A673 (cell line): ENCODE results near the gene CEP126. TPM values are rescaled to one million over a fixed set of nuclear protein-coding genes. Genes with fewer than 3 reads are reported as not detected.

Experiments used
- BruUV-seq: library from RNA; stranded (reverse); fragments of 400-500 nt; replicated peaks from 2 replicates; lab custom pipeline; 2021; lab: Mats Ljungman, UMichigan
- CTCF ChIA-PET: fragments of 300-600 bp; sonication (Branson Sonifier 250); formaldehyde crosslinking; loops from one replicate; lab custom pipeline; 2022; ENCODE audit warnings: antibody characterized with exemption; lab: Charles Lee
- POLR2A ChIA-PET: fragments of 300-600 bp; sonication (Branson Sonifier 250); formaldehyde crosslinking; loops from one replicate; lab custom pipeline; 2022; ENCODE audit warnings: antibody characterized with exemption; ENCODE audit not compliant: low non-redundant PET; lab: Charles Lee
- DNase-seq: peaks from one replicate; pipeline ENCODE4 v3.0.0-alpha.2; 2015; ENCODE audit warnings: low spot score
- H3K27ac ChIP-seq: fragments of 200-600 bp; sonication (generic); 2 replicates; pipeline ENCODE4 v1.5.1; 2016; ENCODE audit warnings: mixed run types, low read depth, mild to moderate bottlenecking, mixed read lengths, antibody characterized with exemption, low read length; ENCODE audit not compliant: poor library complexity, severe bottlenecking
- H3K27me3 ChIP-seq: fragments of 200-600 bp; sonication (generic); replicated peaks from 2 replicates; pipeline ENCODE4 v1.6.1; 2017; ENCODE audit warnings: mixed run types, low read depth, mild to moderate bottlenecking, mixed read lengths, antibody characterized with exemption, low read length; ENCODE audit not compliant: insufficient read depth, poor library complexity
- H3K36me3 ChIP-seq: fragments of 200-600 bp; sonication (generic); 2 replicates; pipeline ENCODE4 v1.6.1; 2016; ENCODE audit warnings: mixed run types, mild to moderate bottlenecking, mixed read lengths, antibody characterized with exemption, low read length; ENCODE audit not compliant: insufficient read depth, poor library complexity, severe bottlenecking
- H3K4me1 ChIP-seq: fragments of 200-600 bp; sonication (generic); 2 replicates; pipeline ENCODE4 v1.6.1; 2017; ENCODE audit warnings: mixed run types, mild to moderate bottlenecking, mixed read lengths, antibody characterized with exemption, low read length; ENCODE audit not compliant: insufficient read depth, poor library complexity, severe bottlenecking
- H3K4me3 ChIP-seq: fragments of 200-600 bp; sonication (generic); 2 replicates; pipeline ENCODE4 v1.5.1; 2016; ENCODE audit warnings: low read depth, mixed run types, mild to moderate bottlenecking, mixed read lengths, low read length; ENCODE audit not compliant: poor library complexity, severe bottlenecking
- H3K9me3 ChIP-seq: fragments of 200-600 bp; sonication (generic); 2 replicates; pipeline ENCODE4 v1.6.1; 2016; ENCODE audit warnings: mixed run types, low read depth, mild to moderate bottlenecking, mixed read lengths, antibody characterized with exemption, low read length; ENCODE audit not compliant: poor library complexity, severe bottlenecking
- EZH2 ChIP-seq: fragments of 200-600 bp; sonication (generic); IDR thresholded peaks from 2 replicates; pipeline ENCODE4 v1.6.1; 2017; ENCODE audit warnings: borderline replicate concordance, low read depth, mild to moderate bottlenecking, mixed read lengths, antibody characterized with exemption, low read length; ENCODE audit not compliant: poor library complexity, severe bottlenecking
- intact Hi-C: fragments of 100-400 bp; cut with micrococcal nuclease; formaldehyde crosslinking; loops from one replicate; pipeline ENCODE4 v1.10.0; 2022; ENCODE audit not compliant: unreplicated experiment
- total RNA-seq: library from RNA; stranded (reverse); gene quantifications from 2 replicates; pipeline ENCODE4 v1.2.3, GENCODE V29; 2021
- TF ChIP-seq, protein P1 (sequence below): fragments of 300-800, 200-600 bp; sonication (generic); conservative IDR thresholded peaks from 2 replicates; pipeline ENCODE4 v1.5.1; 2017; ENCODE audit warnings: low read depth, mild to moderate bottlenecking, antibody characterized with exemption, low read length, moderate library complexity, mixed read lengths

Gene CEP126
- total RNA-seq, 1 experiment from 2014 or later, result 2.3 TPM

GRCh38 chr11:101920992-101921391 is 6.2 kb downstream of the CEP126 start:
- BruUV-seq, result no TSS peak
- ChIA-PET POLR2A (no interaction called here), CTCF (interaction anchor here (0.6 kb wide), 1 partner anchor 58 kb away, joined by 5 read pairs; no protein-coding TSS in a partner anchor)
- H3K9me3 ChIP-seq, result no peaks in the 10 kb centered on the region
- no peak for DNase-seq
- H3K27ac ChIP-seq, result no peak overlapping the region
- no peak overlapping the region for H3K4me3 ChIP-seq
- H3K4me1 ChIP-seq, result peaks cover 5% of the 10 kb centered on the region
- no peaks in the 10 kb centered on the region for H3K27me3 ChIP-seq
- H3K36me3 ChIP-seq, result no peaks in the 10 kb centered on the region
- TF ChIP-seq, protein P1, sequence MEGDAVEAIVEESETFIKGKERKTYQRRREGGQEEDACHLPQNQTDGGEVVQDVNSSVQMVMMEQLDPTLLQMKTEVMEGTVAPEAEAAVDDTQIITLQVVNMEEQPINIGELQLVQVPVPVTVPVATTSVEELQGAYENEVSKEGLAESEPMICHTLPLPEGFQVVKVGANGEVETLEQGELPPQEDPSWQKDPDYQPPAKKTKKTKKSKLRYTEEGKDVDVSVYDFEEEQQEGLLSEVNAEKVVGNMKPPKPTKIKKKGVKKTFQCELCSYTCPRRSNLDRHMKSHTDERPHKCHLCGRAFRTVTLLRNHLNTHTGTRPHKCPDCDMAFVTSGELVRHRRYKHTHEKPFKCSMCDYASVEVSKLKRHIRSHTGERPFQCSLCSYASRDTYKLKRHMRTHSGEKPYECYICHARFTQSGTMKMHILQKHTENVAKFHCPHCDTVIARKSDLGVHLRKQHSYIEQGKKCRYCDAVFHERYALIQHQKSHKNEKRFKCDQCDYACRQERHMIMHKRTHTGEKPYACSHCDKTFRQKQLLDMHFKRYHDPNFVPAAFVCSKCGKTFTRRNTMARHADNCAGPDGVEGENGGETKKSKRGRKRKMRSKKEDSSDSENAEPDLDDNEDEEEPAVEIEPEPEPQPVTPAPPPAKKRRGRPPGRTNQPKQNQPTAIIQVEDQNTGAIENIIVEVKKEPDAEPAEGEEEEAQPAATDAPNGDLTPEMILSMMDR, result no peak
- no peak for TF ChIP-seq EZH2
- intact Hi-C loops, result no loop called here

DNA sequence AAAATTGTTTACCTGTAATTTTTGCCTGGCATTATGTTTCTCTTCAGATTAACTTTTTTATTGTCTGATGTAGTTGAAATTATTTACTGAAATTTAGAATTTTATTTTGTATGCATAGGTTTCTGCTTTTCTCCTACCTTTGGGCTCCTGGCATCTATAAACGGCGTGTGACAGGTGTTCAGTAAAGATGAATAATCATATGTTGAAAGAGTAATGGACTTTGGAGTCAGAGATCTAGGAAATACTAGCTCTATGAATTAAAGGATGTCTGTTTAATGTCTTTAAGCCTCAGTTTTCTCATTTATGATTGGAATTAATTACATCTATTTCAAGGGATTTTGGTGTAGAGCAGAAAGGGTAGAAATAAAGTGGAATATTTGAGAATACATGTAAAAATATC is 8.7 kb downstream of the CEP126 start:
- no TSS peak for BruUV-seq
- no peaks in the 10 kb centered on the region for H3K36me3 ChIP-seq
- DNase-seq, result no peak
- no peaks in the 10 kb centered on the region for H3K9me3 ChIP-seq
- ChIA-PET POLR2A (no interaction called here), CTCF (no interaction called here)
- TF ChIP-seq, protein P1, result no peak
- TF ChIP-seq EZH2, result no peak
- no peak overlapping the region for H3K4me3 ChIP-seq
- H3K27ac ChIP-seq, result no peak overlapping the region
- no peaks in the 10 kb centered on the region for H3K27me3 ChIP-seq
- intact Hi-C loops, result no loop called here
- H3K4me1 ChIP-seq, result no peaks in the 10 kb centered on the region

DNA sequence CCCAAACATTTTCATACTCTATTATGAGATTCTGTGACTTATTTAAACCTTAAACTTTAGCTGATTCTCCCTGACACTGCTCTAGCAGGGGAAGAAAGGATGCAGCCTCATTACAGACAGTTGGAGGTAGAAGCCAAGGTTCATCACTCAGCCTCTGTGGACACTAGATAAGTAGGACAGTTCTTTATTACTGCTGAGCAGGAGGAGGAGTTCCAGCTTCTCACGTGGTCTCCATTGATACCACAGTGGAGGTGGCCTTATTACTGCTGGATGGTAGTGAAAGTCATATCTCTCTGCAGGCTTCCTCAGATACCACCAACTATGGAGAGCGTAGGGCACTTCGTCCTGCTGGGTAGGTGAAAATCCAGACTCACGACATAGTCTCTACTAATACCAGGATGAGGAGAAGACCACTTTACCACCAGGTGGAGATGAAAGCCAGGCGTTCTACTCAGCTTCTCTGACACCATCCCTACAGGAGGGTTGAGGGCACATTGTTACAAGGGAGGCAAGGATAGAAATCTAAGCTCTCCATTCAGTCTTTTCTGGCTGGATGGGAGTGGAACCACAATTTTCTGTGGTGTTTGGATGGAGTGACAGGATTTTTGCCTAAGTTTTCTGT is 14.6 kb downstream of the CEP126 start:
- H3K4me1 ChIP-seq, result no peaks in the 10 kb centered on the region
- H3K4me3 ChIP-seq, result no peak overlapping the region
- intact Hi-C loops, result no loop called here
- no peak overlapping the region for H3K27ac ChIP-seq
- CTCF ChIA-PET, result interaction anchor here (0.6 kb wide), 1 partner anchor 425 kb away, joined by 5 read pairs; no protein-coding TSS in a partner anchor
- no peaks in the 10 kb centered on the region for H3K36me3 ChIP-seq
- H3K9me3 ChIP-seq, result no peaks in the 10 kb centered on the region
- no peak for TF ChIP-seq EZH2
- TF ChIP-seq, protein P1, result no peak
- no peak for DNase-seq
- no TSS peak for BruUV-seq
- no peaks in the 10 kb centered on the region for H3K27me3 ChIP-seq
- POLR2A ChIA-PET, result no interaction called here
